SK-N-MC (cell line): Measurements from ENCODE around the gene GABRG3.

Experiments used
- EZH2 ChIP-seq: fragments of 200-600 bp; sonication (generic); IDR thresholded peaks from one replicate; pipeline ENCODE4 v1.6.1; 2017; ENCODE audit warnings: antibody characterized with exemption
- POLR2AphosphoS5 ChIP-seq: IDR thresholded peaks from 2 replicates; pipeline ENCODE4 v1.6.1; 2012; ENCODE audit warnings: mild to moderate bottlenecking, low read depth, low read length, borderline replicate concordance

DNA sequence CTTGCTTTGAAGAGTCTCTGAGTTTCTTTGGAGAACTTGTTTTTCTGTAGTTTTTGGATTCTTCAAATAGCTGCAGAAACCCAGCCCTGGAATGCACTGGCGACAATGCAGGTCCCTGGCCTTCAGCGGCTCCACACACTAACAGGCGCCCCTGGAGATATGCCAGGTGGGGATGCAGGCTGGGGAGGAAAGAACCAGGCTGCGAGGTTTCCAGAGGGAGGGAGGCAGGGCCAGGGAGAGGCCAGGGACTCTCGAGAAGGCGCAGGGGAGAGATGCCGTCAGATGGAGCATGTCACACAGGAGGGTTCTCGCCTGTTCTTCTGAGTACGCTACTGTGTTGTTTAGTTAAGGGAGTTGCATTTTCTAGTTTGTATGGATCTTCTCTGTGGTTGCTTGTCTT lies 283.1 kb downstream of the GABRG3 start:
- TF ChIP-seq EZH2 (no peak), POLR2AphosphoS5 (no peak)
